OCI-LY3 (cell line): ENCODE measurements around the gene CD38.
A peak's percentile ranks its signal among the peaks of the same experiment; 100 is the strongest.

Experiments used
- H2AFZ ChIP-seq: fragments of 200-600, 300-600 bp; shearing (Covaris generic); 2 replicates; pipeline ENCODE4 v1.6.0; 2014; ENCODE audit warnings: antibody characterized with exemption, low read depth, low read length
- H3K27ac ChIP-seq: fragments of 200-600, 300-600 bp; sonication (generic); 2 replicates; pipeline ENCODE4 v1.5.1; 2014; ENCODE audit warnings: mild to moderate bottlenecking, low read length, moderate library complexity, mixed read lengths
- H3K27me3 ChIP-seq: fragments of 200-600, 300-600 bp; sonication (generic); 2 replicates; pipeline ENCODE4 v1.6.1; 2014; ENCODE audit warnings: low read depth, low read length, mixed read lengths
- H3K36me3 ChIP-seq: fragments of 200-600, 300-600 bp; sonication (generic); replicated peaks from 2 replicates; pipeline ENCODE3; 2014; ENCODE audit warnings: low read depth, low read length, mixed read lengths
- H3K4me1 ChIP-seq: fragments of 300-600, 200-600 bp; sonication (generic); 2 replicates; pipeline ENCODE4 v1.6.1; 2014; ENCODE audit warnings: low read length, mixed read lengths
- H3K4me2 ChIP-seq: fragments of 200-600, 300-600 bp; sonication (generic); 2 replicates; pipeline ENCODE4 v1.6.1; 2014; ENCODE audit warnings: low read length, mixed read lengths
- H3K4me3 ChIP-seq: fragments of 300-600, 200-600 bp; sonication (generic); 2 replicates; pipeline ENCODE4 v1.5.1; 2014; ENCODE audit warnings: antibody characterized with exemption, mild to moderate bottlenecking, low read length, moderate library complexity
- H3K79me2 ChIP-seq: fragments of 300-600, 200-600 bp; shearing (Covaris generic); 2 replicates; pipeline ENCODE4 v1.6.1; 2014; ENCODE audit warnings: mild to moderate bottlenecking, low read length, mixed read lengths
- H3K9ac ChIP-seq: fragments of 300-600, 200-600 bp; shearing (Covaris generic); 2 replicates; pipeline ENCODE4 v1.6.0; 2014; ENCODE audit warnings: mild to moderate bottlenecking, low read length, moderate library complexity
- H3K9me3 ChIP-seq: fragments of 200-600, 300-600 bp; shearing (Covaris generic); 2 replicates; pipeline ENCODE4 v1.6.1; 2014; ENCODE audit warnings: low read length, mixed read lengths; ENCODE audit not compliant: insufficient read depth
- H4K20me1 ChIP-seq: fragments of 200-600, 300-600 bp; sonication (generic); 2 replicates; pipeline ENCODE4 v1.6.1; 2016; ENCODE audit warnings: low read length, mixed read lengths; ENCODE audit not compliant: insufficient read depth
- EZH2phosphoT487 ChIP-seq: fragments of 200-600 bp; shearing (Covaris generic); IDR thresholded peaks from 2 replicates; pipeline ENCODE4 v1.6.1; 2018; ENCODE audit warnings: antibody characterized with exemption, mixed run types, low read depth
- TF ChIP-seq, protein P1 (sequence below): fragments of 200-600, 300-600 bp; sonication (generic); IDR thresholded peaks from 2 replicates; pipeline ENCODE4 v1.5.1; 2014; ENCODE audit warnings: antibody characterized with exemption, low read length, low read depth

Gene CD38

DNA sequence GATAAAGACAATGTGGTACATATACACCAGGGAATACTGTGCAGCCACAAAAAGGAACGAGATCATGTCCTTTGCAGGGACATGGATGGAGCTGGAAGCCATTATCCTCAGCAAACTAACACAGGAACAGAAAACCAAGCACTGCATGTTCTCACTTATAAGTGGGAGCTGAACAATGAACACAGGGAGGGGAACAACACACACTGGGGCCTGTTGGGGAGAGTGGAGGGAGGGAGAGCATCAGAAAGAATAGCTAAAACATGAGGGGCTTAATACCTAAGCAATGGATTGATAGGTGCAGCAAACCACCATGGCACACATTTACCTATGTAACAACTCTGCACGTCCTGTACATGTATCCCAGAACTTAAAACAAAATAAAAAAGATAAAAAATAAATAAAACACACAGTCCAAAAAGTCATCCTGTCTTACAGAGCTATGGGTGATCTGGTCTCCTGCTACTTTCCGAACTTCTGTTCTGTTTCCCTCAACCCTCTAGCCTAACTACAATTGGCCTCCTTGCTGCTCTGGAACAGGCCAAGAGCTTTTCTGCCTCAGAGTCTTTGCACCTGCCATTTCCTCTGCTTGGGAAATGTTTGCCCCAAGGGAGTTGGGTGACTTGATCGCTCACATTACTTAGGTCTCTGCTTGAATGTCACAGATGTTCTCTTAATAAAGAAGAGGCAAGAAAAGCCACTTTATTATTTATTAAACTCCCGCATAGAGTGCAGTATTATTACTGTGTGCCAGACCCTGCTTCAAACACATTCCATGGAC, 1.1 kb upstream of the CD38 start:
- Histone ChIP-seq H3K4me1 (peaks cover 50% of the 10 kb centered on the region), H4K20me1 (no peaks in the 10 kb centered on the region), H3K4me2 (peak overlapping the region; percentile 96; the same call in 1 of the 2 replicates), H3K9ac (no peak overlapping the region), H3K27ac (no peak overlapping the region), H3K4me3 (0 out of 2 replicates have a peak overlapping the region, but pooled peaks have one; percentile 92), H3K9me3 (no peaks in the 10 kb centered on the region), H3K79me2 (0 out of 2 replicates have a peak, but pooled peaks cover 8% of the 10 kb centered on the region), H3K27me3 (peaks cover 23% of the 10 kb centered on the region), H3K36me3 (peaks cover 9% of the 10 kb centered on the region), H2AFZ (no peak overlapping the region)
- TF ChIP-seq, protein P1, sequence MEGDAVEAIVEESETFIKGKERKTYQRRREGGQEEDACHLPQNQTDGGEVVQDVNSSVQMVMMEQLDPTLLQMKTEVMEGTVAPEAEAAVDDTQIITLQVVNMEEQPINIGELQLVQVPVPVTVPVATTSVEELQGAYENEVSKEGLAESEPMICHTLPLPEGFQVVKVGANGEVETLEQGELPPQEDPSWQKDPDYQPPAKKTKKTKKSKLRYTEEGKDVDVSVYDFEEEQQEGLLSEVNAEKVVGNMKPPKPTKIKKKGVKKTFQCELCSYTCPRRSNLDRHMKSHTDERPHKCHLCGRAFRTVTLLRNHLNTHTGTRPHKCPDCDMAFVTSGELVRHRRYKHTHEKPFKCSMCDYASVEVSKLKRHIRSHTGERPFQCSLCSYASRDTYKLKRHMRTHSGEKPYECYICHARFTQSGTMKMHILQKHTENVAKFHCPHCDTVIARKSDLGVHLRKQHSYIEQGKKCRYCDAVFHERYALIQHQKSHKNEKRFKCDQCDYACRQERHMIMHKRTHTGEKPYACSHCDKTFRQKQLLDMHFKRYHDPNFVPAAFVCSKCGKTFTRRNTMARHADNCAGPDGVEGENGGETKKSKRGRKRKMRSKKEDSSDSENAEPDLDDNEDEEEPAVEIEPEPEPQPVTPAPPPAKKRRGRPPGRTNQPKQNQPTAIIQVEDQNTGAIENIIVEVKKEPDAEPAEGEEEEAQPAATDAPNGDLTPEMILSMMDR: no peak
- no peak for TF ChIP-seq EZH2phosphoT487

DNA sequence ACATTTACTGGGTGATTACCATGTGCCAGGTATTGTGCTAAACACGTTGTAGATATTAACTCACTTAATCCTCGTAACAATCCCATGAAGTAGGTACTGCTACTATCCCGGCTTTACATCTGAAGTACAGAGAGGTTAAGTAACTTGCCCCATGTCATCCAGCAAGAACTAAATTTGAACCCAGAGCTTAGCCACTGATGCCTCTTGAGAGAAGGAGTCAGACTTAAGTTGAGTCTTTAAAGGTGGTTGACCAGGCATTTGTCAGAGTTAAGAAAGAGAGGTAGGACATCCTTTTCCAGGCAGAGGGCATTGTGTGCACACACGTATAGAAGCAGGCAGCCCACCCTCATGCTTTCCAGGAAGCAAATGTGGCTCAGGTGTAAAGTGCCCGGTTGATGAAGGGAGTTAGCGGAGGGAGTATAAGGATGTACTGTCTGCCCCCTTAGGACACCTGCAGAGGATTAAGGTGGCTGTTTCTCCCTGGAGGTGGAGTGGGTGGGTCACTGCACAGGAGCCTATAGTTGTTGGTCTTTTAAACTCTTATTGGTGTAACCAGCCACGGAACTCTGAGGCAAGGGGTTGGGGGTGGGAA, 335 bp upstream of the CD38 start:
- Histone ChIP-seq H3K27ac (no peak overlapping the region), H4K20me1 (no peaks in the 10 kb centered on the region), H3K4me1 (peaks cover 50% of the 10 kb centered on the region), H3K36me3 (peaks cover 16% of the 10 kb centered on the region), H3K9ac (peak overlapping the region; percentile 82; the same call in 1 of the 2 replicates), H3K27me3 (peaks cover 23% of the 10 kb centered on the region), H3K79me2 (0 out of 2 replicates have a peak, but pooled peaks cover 8% of the 10 kb centered on the region), H3K4me2 (peak overlapping the region; percentile 96), H2AFZ (no peak overlapping the region), H3K9me3 (no peaks in the 10 kb centered on the region), H3K4me3 (peak overlapping the region; percentile 92)
- TF ChIP-seq, protein P1: no peak
- TF ChIP-seq EZH2phosphoT487: no peak

DNA sequence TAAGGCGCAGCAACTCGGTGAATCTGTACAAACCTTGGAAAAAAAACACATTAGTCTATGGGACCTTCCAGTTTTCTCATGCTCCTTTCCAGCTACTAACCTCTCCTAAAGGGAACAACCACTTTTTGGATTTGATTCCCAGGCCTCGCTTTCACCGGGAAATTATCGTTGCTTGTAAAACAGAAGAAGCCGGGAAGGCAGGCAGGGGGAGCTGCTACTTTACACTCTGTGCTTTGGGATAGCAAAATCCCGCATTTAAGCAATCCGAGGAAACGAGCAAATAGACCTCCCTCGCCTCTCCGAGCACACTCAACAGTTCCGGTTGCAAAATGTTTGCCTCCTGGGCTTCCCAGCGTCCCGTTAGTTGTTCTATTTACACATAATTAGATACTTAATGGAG, 1.2 kb downstream of the CD38 start:
- H3K36me3 ChIP-seq: peaks cover 31% of the 10 kb centered on the region
- no peaks in the 10 kb centered on the region for H4K20me1 ChIP-seq
- peaks cover 57% of the 10 kb centered on the region for H3K4me1 ChIP-seq
- peak overlapping the region; percentile 96 for H3K4me2 ChIP-seq
- 0 out of 2 replicates have a peak overlapping the region, but pooled peaks have one; percentile 6 for H2AFZ ChIP-seq
- 0 out of 2 replicates have a peak, but pooled peaks cover 8% of the 10 kb centered on the region for H3K79me2 ChIP-seq
- no peaks in the 10 kb centered on the region for H3K9me3 ChIP-seq
- H3K27me3 ChIP-seq: peaks cover 18% of the 10 kb centered on the region
- H3K4me3 ChIP-seq: peak overlapping the region; percentile 92
- H3K9ac ChIP-seq: peak overlapping the region; percentile 82
- TF ChIP-seq EZH2phosphoT487: no peak
- TF ChIP-seq, protein P1: peak; percentile 42
- peak overlapping the region; percentile 57 for H3K27ac ChIP-seq

DNA sequence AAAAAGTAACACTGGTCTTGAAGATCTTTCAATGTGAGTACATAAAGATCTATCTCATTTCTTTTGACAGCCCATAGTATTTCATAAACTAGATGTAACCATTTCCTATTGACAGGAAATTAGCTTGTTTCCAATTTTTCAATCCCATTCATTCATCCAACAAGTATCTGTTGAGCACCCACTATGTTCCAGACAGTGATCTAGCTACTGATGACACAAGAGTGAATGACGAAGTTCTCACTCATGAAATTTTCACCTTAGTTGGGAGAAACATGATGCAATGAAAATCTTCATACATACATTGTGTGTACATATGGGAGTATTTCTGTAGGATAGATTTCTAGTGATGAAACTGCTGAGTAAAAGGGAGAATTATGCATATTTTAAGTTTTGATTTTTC, 1.7 kb downstream of the CD38 start:
- Histone ChIP-seq H3K9ac (peak overlapping the region; percentile 82), H3K27ac (no peak overlapping the region), H3K79me2 (0 out of 2 replicates have a peak, but pooled peaks cover 8% of the 10 kb centered on the region), H4K20me1 (no peaks in the 10 kb centered on the region), H3K4me1 (peaks cover 62% of the 10 kb centered on the region), H2AFZ (no peak overlapping the region), H3K27me3 (peaks cover 14% of the 10 kb centered on the region; the same call in 1 of the 2 replicates), H3K4me3 (peak overlapping the region; percentile 92), H3K36me3 (peaks cover 34% of the 10 kb centered on the region), H3K4me2 (peak overlapping the region; percentile 96), H3K9me3 (no peaks in the 10 kb centered on the region)
- TF ChIP-seq, protein P1: no peak
- no peak for TF ChIP-seq EZH2phosphoT487
